Pancreas (tissue), 10 donors: Measurements from ENCODE around the gene UMOD. TPM values are rescaled to one million over a fixed set of nuclear protein-coding genes. Genes with fewer than 3 reads are reported as not detected.
A peak's percentile ranks its signal among the peaks of the same experiment; 100 is the strongest.

ENCODE experiments used
- ATAC-seq, 4 donors: fragments of 200-7000 bp; cut with Tn5 transposase; one replicate each; pipeline versions ENCODE4 v1.8.0 to v1.9.1; 2020; ENCODE audit warnings: mild to moderate bottlenecking in 4 of 4, moderate library complexity in 4 of 4
- DNase-seq, 6 donors: peaks; one replicate each; pipeline ENCODE4 v3.0.0-alpha.2; 2020
- FAIRE-seq: peaks from 2 replicates; lab custom pipeline; 2012; peaks lifted over from hg19 to GRCh38; lab: Jason Lieb, UNC
- H3K27ac ChIP-seq, 4 donors: fragments of 200-600 bp; sonication (generic); 1 replicate in 3 of 4; 2 replicates in 1 of 4; pipeline versions ENCODE4 v1.5.0 to v1.8.0; 2020
- H3K27me3 ChIP-seq, 4 donors: fragments of 200-600 bp; one replicate each; pipeline ENCODE4 v1.8.0; 2021
- H3K36me3 ChIP-seq, 3 donors: fragments of 200-600 bp; sonication (generic) in 1 of 3; one replicate each; pipeline versions ENCODE4 v1.5.0 to v1.8.0; 2020 to 2021
- H3K4me1 ChIP-seq, 3 donors: fragments of 200-600 bp; one replicate each; pipeline ENCODE4 v1.8.0; 2021
- H3K4me3 ChIP-seq, 4 donors: fragments of 200-600 bp; sonication (generic) in 2 of 4; one replicate each; pipeline versions ENCODE4 v1.5.0 to v1.8.0; 2020 to 2021
- H3K9me3 ChIP-seq, 4 donors: fragments of 200-600 bp; one replicate each; pipeline ENCODE4 v1.8.0; 2021
- WGBS, 2 donors: extraction: QIAGEN DNeasy Blood & Tissue Kit; methylation state at CpG; one replicate each; pipeline ENCODE4 v1.1.7; 2013; 5-methylcytosine and 5-hydroxymethylcytosine counted together
- intact Hi-C, 3 donors: fragments of 100-400 bp; cut with DNase I; formaldehyde crosslinking; loops; one replicate each; pipeline versions ENCODE4 v1.11.1 to v1.14.2; 2022
- polyA plus RNA-seq, 2 donors: library from polyadenylated mRNA; stranded (reverse); fragments of 200-250 nt; gene quantifications; one replicate each; pipeline ENCODE4 v1.2.3, GENCODE V29; 2013
- total RNA-seq, 6 donors: library from RNA; stranded (reverse); fragmentation: NEBNext Ultra II Directional in 4 of 6; extraction: Animal tissue kit (Norgen Biotek cat#: 25700) in 4 of 6; gene quantifications; one replicate each; pipeline versions ENCODE4 v1.2.1 to v1.2.4, GENCODE V29; 2021 to 2023
- TF ChIP-seq, protein P1 (sequence below), 4 donors: fragments of 200-600 bp; sonication (generic) in 3 of 4; IDR thresholded peaks; one replicate each; pipeline versions ENCODE4 v1.5.0 to v1.8.0; 2021; ENCODE audit warnings: antibody characterized with exemption in 4 of 4
- donor health status: healthy with polysubstance abuse.
- donor health status: DM: no; HTN: no; CAD: no; lungs with moderate emphysema.
- donor health status: DM: no; HTN: no; CAD: no.
- donor health status: control.
- donor health status: control.
- donor health status: Bipolar disorder and iron deficiency.
- donor health status: DM: yes; HTN: yes; CAD: no.
- donor health status: DM: no; HTN: no; CAD: no.
- donor health status: DM: no; HTN: no; CAD: no.
- donor health status: DM: yes; HTN: yes; CAD: no.

The UMOD gene
- total and polyA plus RNA-seq, 8 donors, result 1.3 to 9.6 (median 3.4) TPM

DNA sequence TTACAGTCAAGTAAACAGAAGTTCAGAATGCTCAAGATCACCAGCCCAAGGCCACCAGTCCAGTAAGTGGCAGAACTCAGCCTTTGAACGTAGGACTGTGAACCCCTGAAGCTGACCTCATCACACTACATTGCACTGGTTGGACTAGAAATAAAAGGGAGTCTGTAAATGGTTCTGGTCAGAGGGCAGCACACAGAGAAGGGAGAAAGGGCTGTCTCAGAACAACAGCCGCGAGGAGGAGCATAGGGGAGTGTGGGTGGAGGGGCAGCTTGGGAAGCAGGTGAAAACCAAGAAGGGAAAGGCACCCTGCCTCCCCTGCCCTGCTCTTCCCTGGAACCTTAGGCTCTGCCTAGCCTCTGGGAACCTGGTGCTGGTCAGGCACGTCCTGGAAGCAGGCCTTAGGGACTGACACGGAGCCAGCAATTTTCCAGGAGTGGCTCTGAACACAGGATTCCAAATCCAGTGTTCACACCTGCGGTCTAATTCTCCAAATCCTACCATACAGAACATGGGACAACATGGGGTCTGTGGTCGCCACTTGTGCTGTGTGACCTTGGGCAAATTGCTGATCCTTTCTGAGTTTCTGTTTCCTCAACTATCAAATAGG lies 45.1 kb upstream of the UMOD start:
- Histone ChIP-seq H3K4me1 (peaks cover 0 to 17% (median 0%) of the 10 kb centered on the region in 3 donors), H3K4me3 (no peak overlapping the region), H3K9me3 (no peaks in the 10 kb centered on the region), H3K36me3 (no peaks in the 10 kb centered on the region), H3K27me3 (no peaks in the 10 kb centered on the region), H3K27ac (no peak overlapping the region)
- TF ChIP-seq, protein P1, sequence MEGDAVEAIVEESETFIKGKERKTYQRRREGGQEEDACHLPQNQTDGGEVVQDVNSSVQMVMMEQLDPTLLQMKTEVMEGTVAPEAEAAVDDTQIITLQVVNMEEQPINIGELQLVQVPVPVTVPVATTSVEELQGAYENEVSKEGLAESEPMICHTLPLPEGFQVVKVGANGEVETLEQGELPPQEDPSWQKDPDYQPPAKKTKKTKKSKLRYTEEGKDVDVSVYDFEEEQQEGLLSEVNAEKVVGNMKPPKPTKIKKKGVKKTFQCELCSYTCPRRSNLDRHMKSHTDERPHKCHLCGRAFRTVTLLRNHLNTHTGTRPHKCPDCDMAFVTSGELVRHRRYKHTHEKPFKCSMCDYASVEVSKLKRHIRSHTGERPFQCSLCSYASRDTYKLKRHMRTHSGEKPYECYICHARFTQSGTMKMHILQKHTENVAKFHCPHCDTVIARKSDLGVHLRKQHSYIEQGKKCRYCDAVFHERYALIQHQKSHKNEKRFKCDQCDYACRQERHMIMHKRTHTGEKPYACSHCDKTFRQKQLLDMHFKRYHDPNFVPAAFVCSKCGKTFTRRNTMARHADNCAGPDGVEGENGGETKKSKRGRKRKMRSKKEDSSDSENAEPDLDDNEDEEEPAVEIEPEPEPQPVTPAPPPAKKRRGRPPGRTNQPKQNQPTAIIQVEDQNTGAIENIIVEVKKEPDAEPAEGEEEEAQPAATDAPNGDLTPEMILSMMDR (IDR thresholded peaks at IDR 0.05), result no peak
- ATAC-seq (no peak), DNase-seq (no peak), FAIRE-seq (no peak)
- 81 to 86% methylated on average over 7 of the region's 7 CpGs for WGBS, 2 donors
- intact Hi-C loops, result no loop called here

DNA sequence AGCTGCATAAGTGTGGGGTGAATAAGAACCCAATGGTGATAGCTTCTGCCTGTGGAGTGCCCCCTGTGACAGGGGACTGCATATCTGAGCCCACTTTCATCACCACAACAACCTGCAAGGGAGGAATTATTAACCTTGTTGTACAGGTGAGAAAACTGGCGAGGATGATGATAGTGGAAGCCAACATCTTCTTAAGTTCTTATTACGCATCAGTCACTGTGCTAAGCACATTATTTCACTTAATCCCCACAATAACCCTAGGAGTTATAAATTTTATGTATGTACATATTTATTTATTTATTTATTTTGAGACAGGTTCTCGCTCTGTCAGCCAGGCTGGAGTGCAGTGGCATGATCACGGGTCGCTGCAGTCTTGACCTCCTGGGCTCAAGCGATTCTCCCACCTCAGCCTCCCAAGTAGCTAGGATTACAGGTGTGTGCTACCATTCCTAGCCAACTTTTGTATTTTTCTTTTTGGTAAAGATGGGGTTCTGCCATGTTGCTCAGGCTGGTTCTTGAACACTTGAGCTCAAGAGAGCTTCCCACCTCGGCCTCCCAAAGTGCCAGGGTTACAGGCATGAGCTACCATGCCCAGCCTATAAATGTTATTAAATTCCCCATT lies 44.4 kb upstream of the UMOD start:
- FAIRE-seq, result no peak
- WGBS, 2 donors, result 97 to 98% methylated on average over 7 of the region's 7 CpGs
- Histone ChIP-seq H3K27me3 (no peaks in the 10 kb centered on the region), H3K27ac (no peak overlapping the region), H3K4me1 (peaks cover 0 to 17% (median 0%) of the 10 kb centered on the region in 3 donors), H3K4me3 (no peak overlapping the region), H3K36me3 (no peaks in the 10 kb centered on the region), H3K9me3 (no peaks in the 10 kb centered on the region)
- TF ChIP-seq, protein P1 (IDR thresholded peaks at IDR 0.05), result no peak
- no peak for ATAC-seq
- DNase-seq, result no peak
- intact Hi-C loops, result no loop called here

DNA sequence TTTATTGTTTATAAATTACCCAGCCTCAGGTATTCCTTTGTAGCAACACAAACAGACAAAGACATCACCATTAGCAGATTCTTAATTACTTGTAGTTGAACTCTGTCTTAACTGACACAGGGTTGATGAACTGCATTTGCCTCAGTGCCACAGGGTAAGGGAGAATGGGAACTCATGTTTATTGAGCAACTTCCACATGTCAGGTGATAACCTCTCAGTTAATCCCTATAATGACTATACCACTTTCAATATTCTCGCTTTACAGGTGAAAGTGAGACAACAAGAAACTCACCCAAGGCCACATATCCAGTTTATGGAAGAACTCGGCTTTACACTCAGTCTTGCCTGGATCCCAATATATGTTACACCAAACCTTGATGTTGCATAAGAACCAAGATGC lies 43.4 kb upstream of the UMOD start:
- no peak for ATAC-seq
- no peaks in the 10 kb centered on the region for H3K9me3 ChIP-seq
- H3K36me3 ChIP-seq, result no peaks in the 10 kb centered on the region
- no peak overlapping the region for H3K27ac ChIP-seq
- H3K4me1 ChIP-seq, result peaks cover 0 to 10% (median 0%) of the 10 kb centered on the region in 3 donors
- FAIRE-seq, result no peak
- no peak overlapping the region for H3K4me3 ChIP-seq
- TF ChIP-seq, protein P1 (IDR thresholded peaks at IDR 0.05), result no peak
- no peaks in the 10 kb centered on the region for H3K27me3 ChIP-seq
- DNase-seq, result no peak
- WGBS, 2 donors, result 91 to 98% methylated on average over 2 of the region's 2 CpGs
- intact Hi-C loops, result no loop called here

DNA sequence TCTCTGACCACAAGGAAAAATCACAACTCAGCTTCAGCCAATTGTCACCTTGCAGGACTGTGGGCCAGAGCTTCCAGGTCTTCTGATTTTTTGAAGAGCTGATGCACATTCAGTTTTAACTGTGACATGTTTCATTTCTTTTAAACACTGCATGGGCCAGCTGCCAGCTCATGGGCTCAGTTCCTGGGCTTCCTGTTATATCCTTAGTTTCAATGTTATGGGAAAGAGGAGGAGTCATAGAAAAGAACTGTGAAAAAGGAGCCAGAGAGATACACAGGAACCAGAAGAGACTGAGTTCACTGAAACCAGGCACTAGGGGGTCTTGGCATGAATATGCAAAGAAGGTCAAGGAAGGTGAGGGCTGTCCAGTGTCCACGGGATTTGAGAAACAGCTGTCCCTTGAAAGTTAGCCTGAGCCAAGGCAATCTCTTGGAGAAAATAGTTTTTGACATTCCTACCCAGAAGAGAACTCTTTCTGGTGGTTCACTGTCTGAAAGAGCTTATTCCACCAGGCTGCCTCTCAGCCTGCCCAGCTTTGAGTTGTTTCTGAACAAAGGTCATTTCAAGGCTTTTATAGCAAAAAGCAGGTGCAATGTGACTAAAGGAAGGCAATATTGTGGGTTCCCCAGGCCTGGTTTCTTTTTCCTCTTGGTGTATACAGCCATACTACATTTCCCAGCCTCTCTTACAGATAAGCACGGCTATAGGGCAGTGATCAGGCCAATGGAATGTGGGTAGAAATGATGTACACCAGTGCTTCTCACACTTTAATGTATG lies 41.5 kb upstream of the UMOD start:
- FAIRE-seq (no peak), ATAC-seq (peak in 3 of 4 donors; percentile 36 to 68 (median 64)), DNase-seq (peak in 1 of 6 donors; percentile 64)
- Histone ChIP-seq H3K27ac (peak overlapping the region in 3 of 4 donors; percentile 2 to 38 (median 10)), H3K9me3 (no peaks in the 10 kb centered on the region), H3K27me3 (no peaks in the 10 kb centered on the region), H3K4me1 (peaks cover 0 to 6% (median 0%) of the 10 kb centered on the region in 3 donors), H3K4me3 (no peak overlapping the region), H3K36me3 (no peaks in the 10 kb centered on the region)
- WGBS, 2 donors, result 51 to 56% methylated on average over 2 of the region's 2 CpGs
- TF ChIP-seq, protein P1 (IDR thresholded peaks at IDR 0.05), result no peak
- intact Hi-C loops, result no loop called here
